Measurements from ENCODE around the gene RASGRF2.

DNA sequence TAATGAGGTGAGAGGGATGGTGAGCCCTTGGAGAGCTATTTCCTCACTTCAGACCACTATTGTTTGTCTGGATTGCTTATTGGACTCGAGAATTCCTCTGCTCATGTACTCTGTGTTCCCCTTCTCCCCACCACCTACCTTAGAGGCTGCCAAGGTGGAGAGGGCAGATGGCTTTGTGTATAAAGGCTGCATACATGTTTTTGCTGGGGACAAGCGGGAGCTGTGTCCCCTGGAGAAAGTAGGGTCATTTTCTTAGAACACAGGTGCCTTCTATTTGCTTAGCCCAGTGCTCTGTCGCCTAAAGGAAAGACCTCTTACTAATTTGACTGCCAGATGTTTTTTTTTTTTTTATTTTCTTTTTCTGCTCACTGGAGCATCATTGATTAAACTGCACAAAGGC, 29.7 kb downstream of the RASGRF2 start:
- TF ChIP-seq, protein P1, sequence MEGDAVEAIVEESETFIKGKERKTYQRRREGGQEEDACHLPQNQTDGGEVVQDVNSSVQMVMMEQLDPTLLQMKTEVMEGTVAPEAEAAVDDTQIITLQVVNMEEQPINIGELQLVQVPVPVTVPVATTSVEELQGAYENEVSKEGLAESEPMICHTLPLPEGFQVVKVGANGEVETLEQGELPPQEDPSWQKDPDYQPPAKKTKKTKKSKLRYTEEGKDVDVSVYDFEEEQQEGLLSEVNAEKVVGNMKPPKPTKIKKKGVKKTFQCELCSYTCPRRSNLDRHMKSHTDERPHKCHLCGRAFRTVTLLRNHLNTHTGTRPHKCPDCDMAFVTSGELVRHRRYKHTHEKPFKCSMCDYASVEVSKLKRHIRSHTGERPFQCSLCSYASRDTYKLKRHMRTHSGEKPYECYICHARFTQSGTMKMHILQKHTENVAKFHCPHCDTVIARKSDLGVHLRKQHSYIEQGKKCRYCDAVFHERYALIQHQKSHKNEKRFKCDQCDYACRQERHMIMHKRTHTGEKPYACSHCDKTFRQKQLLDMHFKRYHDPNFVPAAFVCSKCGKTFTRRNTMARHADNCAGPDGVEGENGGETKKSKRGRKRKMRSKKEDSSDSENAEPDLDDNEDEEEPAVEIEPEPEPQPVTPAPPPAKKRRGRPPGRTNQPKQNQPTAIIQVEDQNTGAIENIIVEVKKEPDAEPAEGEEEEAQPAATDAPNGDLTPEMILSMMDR (IDR thresholded peaks at IDR 0.05), result no peak
- no peak for TF ChIP-seq ZFX (IDR thresholded peaks at IDR 0.05; ENCODE audit: borderline replicate concordance)
